H9 (cell line): ENCODE measurements around the gene ZNF784. TPM values are rescaled to one million over a fixed set of nuclear protein-coding genes. Genes with fewer than 3 reads are reported as not detected.

Source experiments
- DNase-seq: peaks from one replicate; pipeline ENCODE4 v3.0.0-alpha.2; 2017
- H2AFZ ChIP-seq: one replicate; pipeline ENCODE4 v1.6.1; 2013; ENCODE audit warnings: mild to moderate bottlenecking, low read length, control low read depth, moderate library complexity
- H2AK5ac ChIP-seq: 2 replicates; pipeline ENCODE4 v1.6.1; 2013; ENCODE audit warnings: low read length, control low read depth, mixed read lengths; ENCODE audit not compliant: insufficient read length
- H2BK120ac ChIP-seq: one replicate; pipeline ENCODE4 v1.6.1; 2013; ENCODE audit warnings: low read depth, mild to moderate bottlenecking, low read length, control low read depth, inconsistent platforms; ENCODE audit not compliant: poor library complexity, severe bottlenecking
- H2BK12ac ChIP-seq: 2 replicates; pipeline ENCODE4 v1.6.1; 2013; ENCODE audit warnings: low read length, control low read depth, mixed read lengths, low read depth; ENCODE audit not compliant: insufficient read length
- H2BK15ac ChIP-seq: 2 replicates; pipeline ENCODE4 v1.6.1; 2013; ENCODE audit warnings: low read depth, low read length, control low read depth
- H2BK20ac ChIP-seq: one replicate; pipeline ENCODE4 v1.6.1; 2013; ENCODE audit warnings: low read depth, mild to moderate bottlenecking, low read length, control low read depth, inconsistent platforms; ENCODE audit not compliant: poor library complexity, severe bottlenecking
- H2BK5ac ChIP-seq: 2 replicates; pipeline ENCODE4 v1.6.1; 2013; ENCODE audit warnings: low read length, control low read depth, mixed read lengths; ENCODE audit not compliant: insufficient read length
- H3K14ac ChIP-seq: 2 replicates; pipeline ENCODE4 v1.6.1; 2013; ENCODE audit warnings: low read length, control low read depth; ENCODE audit not compliant: insufficient read depth
- H3K18ac ChIP-seq: 2 replicates; pipeline ENCODE4 v1.6.1; 2013; ENCODE audit warnings: low read depth, mild to moderate bottlenecking, mixed read lengths, low read length, control low read depth; ENCODE audit not compliant: insufficient read length
- H3K23ac ChIP-seq: 2 replicates; pipeline ENCODE4 v1.6.1; 2013; ENCODE audit warnings: low read length, control low read depth, mixed read lengths, low read depth; ENCODE audit not compliant: insufficient read length
- H3K23me2 ChIP-seq: 2 replicates; pipeline ENCODE4 v1.6.1; 2013; ENCODE audit warnings: low read depth, mild to moderate bottlenecking, mixed read lengths, low read length, control low read depth; ENCODE audit not compliant: insufficient read length, poor library complexity, severe bottlenecking
- H3K27ac ChIP-seq: 2 replicates; pipeline ENCODE4 v1.5.1; 2013; ENCODE audit warnings: low read length, control low read depth, mixed read lengths, low read depth; ENCODE audit not compliant: insufficient read length
- H3K27me3 ChIP-seq: 2 replicates; pipeline ENCODE4 v1.6.1; 2013; ENCODE audit warnings: low read length, control low read depth, inconsistent platforms; ENCODE audit not compliant: insufficient read depth
- H3K4ac ChIP-seq: 2 replicates; pipeline ENCODE4 v1.6.1; 2013; ENCODE audit warnings: low read depth, mild to moderate bottlenecking, control low read depth, inconsistent platforms, low read length, moderate library complexity
- H3K4me1 ChIP-seq: 2 replicates; pipeline ENCODE4 v1.6.1; 2013; ENCODE audit warnings: low read length, control low read depth, inconsistent platforms; ENCODE audit not compliant: insufficient read depth
- H3K4me2 ChIP-seq: 2 replicates; pipeline ENCODE4 v1.6.1; 2013; ENCODE audit warnings: low read length, control low read depth, mixed read lengths; ENCODE audit not compliant: insufficient read length, insufficient read depth
- H3K56ac ChIP-seq: 2 replicates; pipeline ENCODE4 v1.6.1; 2013; ENCODE audit warnings: low read depth, mild to moderate bottlenecking, mixed read lengths, low read length, control low read depth; ENCODE audit not compliant: insufficient read length
- H3K79me1 ChIP-seq: 2 replicates; pipeline ENCODE4 v1.6.1; 2013; ENCODE audit warnings: low read depth, mild to moderate bottlenecking, moderate library complexity, low read length, control low read depth, inconsistent platforms; ENCODE audit not compliant: insufficient read depth, poor library complexity, severe bottlenecking
- H3K79me2 ChIP-seq: 2 replicates; pipeline ENCODE4 v1.6.1; 2013; ENCODE audit warnings: low read length, control low read depth, inconsistent platforms; ENCODE audit not compliant: insufficient read depth
- H3K9ac ChIP-seq: 2 replicates; pipeline ENCODE4 v1.6.1; 2013; ENCODE audit warnings: low read length, control low read depth, mixed read lengths; ENCODE audit not compliant: insufficient read length; ENCODE audit errors: extremely low read depth
- H3K9me3 ChIP-seq: one replicate; pipeline ENCODE4 v1.6.1; 2013; ENCODE audit warnings: low read depth, low read length, inconsistent platforms; ENCODE audit not compliant: control insufficient read depth
- H3T11ph ChIP-seq: one replicate; pipeline ENCODE4 v1.6.1; 2013; ENCODE audit warnings: mild to moderate bottlenecking, low read length, control low read depth, inconsistent platforms
- H4K20me1 ChIP-seq: one replicate; pipeline ENCODE4 v1.6.1; 2013; ENCODE audit not compliant: control insufficient read depth, insufficient read length, insufficient read depth
- H4K5ac ChIP-seq: 2 replicates; pipeline ENCODE4 v1.6.1; 2013; ENCODE audit warnings: low read depth, mild to moderate bottlenecking, mixed read lengths, low read length, control low read depth; ENCODE audit not compliant: insufficient read length
- H4K8ac ChIP-seq: replicated peaks from 2 replicates; pipeline ENCODE4 v1.6.1; 2013; ENCODE audit warnings: low read length, control low read depth, mixed read lengths, low read depth; ENCODE audit not compliant: insufficient read length
- H4K91ac ChIP-seq: 2 replicates; pipeline ENCODE4 v1.6.1; 2013; ENCODE audit warnings: low read depth, mild to moderate bottlenecking, moderate library complexity, mixed read lengths, low read length, control low read depth; ENCODE audit not compliant: insufficient read length
- H3K27ac Mint-ChIP-seq, 3 experiments: 2 replicates in 2 of 3; 3 replicates in 1 of 3; pipeline ENCODE4 v1.8.0; 2020 to 2021; ENCODE audit warnings: mixed read lengths in 3 of 3, mild to moderate bottlenecking in 1 of 3, moderate library complexity in 1 of 3
- H3K27me3 Mint-ChIP-seq: 2 replicates; pipeline ENCODE4 v1.8.0; 2021; ENCODE audit warnings: low read depth, mild to moderate bottlenecking, moderate library complexity, mixed read lengths
- H3K36me3 Mint-ChIP-seq, 3 experiments: 2 replicates in 2 of 3; 3 replicates in 1 of 3; pipeline ENCODE4 v1.8.0; 2020 to 2021; ENCODE audit warnings: low read depth in 3 of 3, mixed read lengths in 3 of 3; ENCODE audit not compliant: insufficient read depth in 1 of 3
- H3K4me1 Mint-ChIP-seq, 2 experiments: 2 replicates each; pipeline ENCODE4 v1.8.0; 2020; ENCODE audit warnings: mixed read lengths in 2 of 2
- H3K4me3 Mint-ChIP-seq, 2 experiments: 2 replicates in 1 of 2; 3 replicates in 1 of 2; pipeline ENCODE4 v1.8.0; 2020 to 2021; ENCODE audit warnings: mild to moderate bottlenecking in 2 of 2, mixed read lengths in 2 of 2, moderate library complexity in 1 of 2
- H3K9me3 Mint-ChIP-seq, 2 experiments: 2 replicates in 1 of 2; 3 replicates in 1 of 2; pipeline ENCODE4 v1.8.0; 2020; ENCODE audit warnings: mild to moderate bottlenecking in 2 of 2, mixed read lengths in 2 of 2, moderate library complexity in 1 of 2
- CTCF ChIP-seq: fragments of 200-600 bp; sonication (generic); conservative IDR thresholded peaks from 3 replicates; pipeline ENCODE4 v1.8.0; 2021; ENCODE audit warnings: antibody characterized with exemption, mild to moderate bottlenecking
- WGBS: extraction: QIAGEN DNeasy Blood & Tissue Kit; methylation state at CpG from one replicate; pipeline ENCODE4 v1.1.7; 2013; ENCODE audit warnings: missing lambda C conversion rate, low lambda C conversion rate, mixed read lengths; ENCODE audit not compliant: insufficient read length; ENCODE audit errors: extremely low coverage; 5-methylcytosine and 5-hydroxymethylcytosine counted together
- total RNA-seq: library from RNA; stranded (reverse); gene quantifications from 2 replicates; pipeline ENCODE4 v1.2.1, GENCODE V29; 2021

Gene ZNF784
- total RNA-seq, 1 experiment from 2014 or later: 10.7 TPM

- no peak overlapping the region for H3T11ph ChIP-seq
- no peak overlapping the region for H3K18ac ChIP-seq
- no peak overlapping the region for H4K8ac ChIP-seq
- H2AK5ac ChIP-seq: no peak overlapping the region
- H3K27ac ChIP-seq: no peak overlapping the region
- no peak for TF ChIP-seq CTCF
- no peak overlapping the region for H4K5ac ChIP-seq
- no peaks in the 10 kb centered on the region for H3K27me3 ChIP-seq
- H3K4me1 ChIP-seq: no peaks in the 10 kb centered on the region
- H4K91ac ChIP-seq: no peak overlapping the region
- no peak overlapping the region for H2AFZ ChIP-seq
- no peak overlapping the region for H3K23ac ChIP-seq
- H3K9me3 Mint-ChIP-seq: no peaks in the 10 kb centered on the region
- H3K36me3 Mint-ChIP-seq: peaks cover 77 to 91% (median 90%) of the 10 kb centered on the region in 3 experiments
- H2BK120ac ChIP-seq: no peak overlapping the region
- no peaks in the 10 kb centered on the region for H4K20me1 ChIP-seq
- H3K9ac ChIP-seq: no peak overlapping the region
- no peak overlapping the region for H2BK5ac ChIP-seq
- no peak overlapping the region for H3K4ac ChIP-seq
- H3K23me2 ChIP-seq: no peaks in the 10 kb centered on the region
- H3K79me2 ChIP-seq: peaks cover 17% of the 10 kb centered on the region; the same call in 1 of the 2 replicates
- H3K4me1 Mint-ChIP-seq: peaks cover 0 to 5% of the 10 kb centered on the region in 2 experiments; a peak in 2 of 4 replicates
- WGBS: no CpG with 5 or more reads among the region's 20 CpGs
- no peak overlapping the region for H2BK20ac ChIP-seq
- H2BK15ac ChIP-seq: no peak overlapping the region
- H3K79me1 ChIP-seq: no peaks in the 10 kb centered on the region
- H3K4me3 Mint-ChIP-seq: no peak overlapping the region
- H3K27me3 Mint-ChIP-seq: no peaks in the 10 kb centered on the region
- no peak overlapping the region for H3K27ac Mint-ChIP-seq
- H3K56ac ChIP-seq: no peak overlapping the region
- no peak overlapping the region for H3K14ac ChIP-seq
- no peak for DNase-seq
- H2BK12ac ChIP-seq: no peak overlapping the region
- H3K4me2 ChIP-seq: no peak overlapping the region
- H3K9me3 ChIP-seq: no peaks in the 10 kb centered on the region
Measured at GRCh38 chr19:55663846-55664536, 39.6 kb upstream of the ZNF784 start.
